PC-3 (cell line): Measurements from ENCODE around the gene SLC25A36. TPM values are rescaled to one million over a fixed set of nuclear protein-coding genes. Genes with fewer than 3 reads are reported as not detected.

Experiments
- ATAC-seq: fragments of 200-7000 bp; cut with Tn5 transposase; 2 replicates; pipeline ENCODE4 v1.9.1; 2020; ENCODE audit warnings: mild to moderate bottlenecking, moderate library complexity
- BruUV-seq: library from RNA; stranded (reverse); fragments of 400-500 nt; replicated peaks from 2 replicates; lab custom pipeline; 2021; lab: Mats Ljungman, UMichigan
- CTCF ChIA-PET: fragments of 300-600 bp; sonication (Branson Sonifier 250); formaldehyde crosslinking; loops from one replicate; lab custom pipeline; 2022; ENCODE audit warnings: antibody characterized with exemption; lab: Charles Lee
- POLR2A ChIA-PET: fragments of 300-600 bp; sonication (Branson Sonifier 250); formaldehyde crosslinking; loops from one replicate; lab custom pipeline; 2022; ENCODE audit warnings: antibody characterized with exemption; ENCODE audit not compliant: unreplicated experiment; lab: Charles Lee
- DNase-seq: peaks from one replicate; pipeline ENCODE4 v3.0.0-alpha.2; 2015
- H2AFZ ChIP-seq: fragments of 300-600 bp; sonication (generic); 2 replicates; pipeline ENCODE4 v1.6.0; 2016; ENCODE audit warnings: antibody characterized with exemption, low read length
- H3F3A ChIP-seq: fragments of 300-600 bp; sonication (generic); one replicate; pipeline ENCODE4 v1.6.0; 2017; ENCODE audit warnings: antibody characterized with exemption, low read length, control low read depth, mild to moderate bottlenecking; ENCODE audit not compliant: unreplicated experiment
- H3K27ac ChIP-seq: fragments of 300-600 bp; sonication (generic); 2 replicates; pipeline ENCODE4 v1.5.1; 2016; ENCODE audit warnings: mild to moderate bottlenecking, low read length
- H3K27me3 ChIP-seq: fragments of 300-600 bp; sonication (generic); 2 replicates; pipeline ENCODE4 v1.6.1; 2016; ENCODE audit warnings: low read length, mixed read lengths
- H3K36me3 ChIP-seq: fragments of 300-600 bp; sonication (generic); 2 replicates; pipeline ENCODE4 v1.6.1; 2016; ENCODE audit warnings: low read depth, mixed run types, low read length, mixed read lengths
- H3K4me1 ChIP-seq: fragments of 300-600 bp; sonication (generic); 2 replicates; pipeline ENCODE4 v1.5.1; 2016; ENCODE audit warnings: low read length; ENCODE audit not compliant: insufficient read depth
- H3K4me2 ChIP-seq: fragments of 300-600 bp; sonication (generic); 2 replicates; pipeline ENCODE4 v1.6.0; 2016; ENCODE audit warnings: low read length
- H3K4me3 ChIP-seq: fragments of 300-600 bp; sonication (generic); 2 replicates; pipeline ENCODE4 v1.5.1; 2016; ENCODE audit warnings: mild to moderate bottlenecking, low read length, mixed read lengths
- H3K79me2 ChIP-seq: fragments of 300-600 bp; sonication (generic); 2 replicates; pipeline ENCODE4 v1.6.1; 2017; ENCODE audit warnings: low read length, mixed read lengths
- H3K9ac ChIP-seq: fragments of 300-600 bp; sonication (generic); 2 replicates; pipeline ENCODE4 v1.6.0; 2016; ENCODE audit warnings: mild to moderate bottlenecking, low read length
- H3K9me2 ChIP-seq: fragments of 300-600 bp; sonication (generic); replicated peaks from 2 replicates; pipeline ENCODE4 v1.6.1; 2016; ENCODE audit warnings: mixed run types, low read length, mixed read lengths
- H3K9me3 ChIP-seq: fragments of 300-600 bp; sonication (generic); 2 replicates; pipeline ENCODE4 v1.6.1; 2016; ENCODE audit warnings: low read length, mixed read lengths
- H4K20me1 ChIP-seq: fragments of 300-600 bp; sonication (generic); 2 replicates; pipeline ENCODE4 v1.6.1; 2016; ENCODE audit warnings: low read length, mixed read lengths
- CTCF ChIP-seq: fragments of 300-600 bp; sonication (generic); conservative IDR thresholded peaks from 2 replicates; pipeline ENCODE4 v1.5.1; 2017; ENCODE audit warnings: antibody characterized with exemption, low read depth, mild to moderate bottlenecking, low read length
- EZH2 ChIP-seq: fragments of 300-600 bp; sonication (generic); IDR thresholded peaks from one replicate; pipeline ENCODE4 v1.6.1; 2017; ENCODE audit warnings: antibody characterized with exemption, mild to moderate bottlenecking, low read length; ENCODE audit not compliant: unreplicated experiment
- EZH2phosphoT487 ChIP-seq: fragments of 300-600 bp; sonication (generic); IDR thresholded peaks from 2 replicates; pipeline ENCODE4 v1.6.1; 2018; ENCODE audit warnings: mild to moderate bottlenecking, antibody characterized with exemption, low read length, borderline replicate concordance
- intact Hi-C: fragments of 100-400 bp; cut with micrococcal nuclease; formaldehyde crosslinking; loops from 2 replicates; pipeline ENCODE4 v1.9.0; 2023
- total RNA-seq: library from RNA; depleted of rRNA; stranded (reverse); fragments of >200 nt; gene quantifications from 2 replicates; pipeline ENCODE4 v1.2.3, GENCODE V29; 2014

Gene SLC25A36
- total RNA-seq, 1 experiment from 2014 or later, result 57.3 TPM

- Histone ChIP-seq H3K9me3 (no peaks in the 10 kb centered on the region), H3K27ac (no peak overlapping the region), H3K4me2 (no peak overlapping the region), H3K4me1 (no peaks in the 10 kb centered on the region), H3K36me3 (no peaks in the 10 kb centered on the region), H3K79me2 (no peaks in the 10 kb centered on the region), H3K4me3 (no peak overlapping the region), H3K27me3 (peaks cover 4% of the 10 kb centered on the region; the same call in 1 of the 2 replicates), H4K20me1 (no peaks in the 10 kb centered on the region), H3K9ac (no peak overlapping the region), H2AFZ (no peak overlapping the region), H3F3A (no peaks in the 10 kb centered on the region), H3K9me2 (no peaks in the 10 kb centered on the region)
- CTCF ChIA-PET, result no interaction called here
- ATAC-seq (no peak), DNase-seq (no peak)
- BruUV-seq, result no TSS peak
- POLR2A ChIA-PET, result no interaction called here
- intact Hi-C loops, result no loop called here
- TF ChIP-seq EZH2phosphoT487, result no peak
- TF ChIP-seq CTCF, result no peak
- no peak for TF ChIP-seq EZH2
These were observed 34.9 kb upstream of the SLC25A36 start for GRCh38 chr3:140906785-140907184.

GRCh38 chr3:140910860-140911259 is 30.8 kb upstream of the SLC25A36 start:
- CTCF ChIA-PET, result no interaction called here
- Histone ChIP-seq H3K79me2 (no peaks in the 10 kb centered on the region), H3K36me3 (no peaks in the 10 kb centered on the region), H3K9me3 (no peaks in the 10 kb centered on the region), H3K27me3 (peaks cover 11% of the 10 kb centered on the region; the same call in 1 of the 2 replicates), H3K4me1 (no peaks in the 10 kb centered on the region), H3K9ac (no peak overlapping the region), H3K27ac (no peak overlapping the region), H3K4me2 (no peak overlapping the region), H2AFZ (no peak overlapping the region), H3F3A (no peaks in the 10 kb centered on the region), H3K9me2 (no peaks in the 10 kb centered on the region), H3K4me3 (no peak overlapping the region), H4K20me1 (no peaks in the 10 kb centered on the region)
- ATAC-seq (no peak), DNase-seq (peak; percentile 13)
- no peak for TF ChIP-seq CTCF
- TF ChIP-seq EZH2phosphoT487, result no peak
- no peak for TF ChIP-seq EZH2
- BruUV-seq, result no TSS peak
- POLR2A ChIA-PET, result no interaction called here
- intact Hi-C loops, result no loop called here

DNA sequence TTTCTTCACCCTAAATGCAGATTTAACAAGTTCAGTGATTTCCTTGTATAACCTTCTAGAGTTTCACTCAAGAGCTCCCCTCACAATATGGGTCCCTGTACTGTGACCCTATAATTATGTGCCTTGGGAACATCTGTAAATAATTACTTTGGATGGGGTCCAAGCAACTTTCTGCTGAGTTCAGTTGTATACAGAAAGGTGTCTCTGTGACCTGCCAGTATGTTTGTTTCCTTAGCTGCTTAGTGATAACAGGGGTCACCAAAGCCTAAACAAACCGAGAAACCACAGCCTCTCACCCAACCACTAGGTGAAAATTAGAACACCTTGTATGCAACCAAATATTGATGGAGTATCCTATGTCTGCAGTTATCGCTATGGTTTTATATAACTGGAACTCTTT is 29.8 kb upstream of the SLC25A36 start:
- BruUV-seq, result no TSS peak
- intact Hi-C loops, result no loop called here

More for the DNA sequence above, 29.8 kb upstream of the SLC25A36 start:
- Histone ChIP-seq H3F3A (no peaks in the 10 kb centered on the region), H3K27me3 (peaks cover 9% of the 10 kb centered on the region; the same call in 1 of the 2 replicates), H3K79me2 (no peaks in the 10 kb centered on the region), H3K4me1 (no peaks in the 10 kb centered on the region), H3K4me2 (no peak overlapping the region), H3K9ac (no peak overlapping the region), H3K36me3 (no peaks in the 10 kb centered on the region), H2AFZ (no peak overlapping the region), H3K9me3 (no peaks in the 10 kb centered on the region), H3K4me3 (no peak overlapping the region), H3K27ac (no peak overlapping the region), H4K20me1 (no peaks in the 10 kb centered on the region), H3K9me2 (no peaks in the 10 kb centered on the region)
- ChIA-PET POLR2A (no interaction called here), CTCF (interaction anchor here (0.6 to 0.7 kb wide), 2 partner anchors 9 to 116 kb away, joined by 4 to 5 read pairs; no protein-coding TSS in a partner anchor)
- ATAC-seq (no peak), DNase-seq (no peak)
- TF ChIP-seq EZH2 (no peak), CTCF (no peak), EZH2phosphoT487 (no peak)
